HG02885 (cell line): Measurements from ENCODE around the gene TMEM250.

Experiments used
- ATAC-seq: cut with Tn5 transposase; IDR thresholded peaks from one replicate; pipeline ENCODE4 v1.9.1; 2021; ENCODE audit warnings: mild to moderate bottlenecking; ENCODE audit not compliant: unreplicated experiment, poor library complexity

Gene TMEM250

DNA sequence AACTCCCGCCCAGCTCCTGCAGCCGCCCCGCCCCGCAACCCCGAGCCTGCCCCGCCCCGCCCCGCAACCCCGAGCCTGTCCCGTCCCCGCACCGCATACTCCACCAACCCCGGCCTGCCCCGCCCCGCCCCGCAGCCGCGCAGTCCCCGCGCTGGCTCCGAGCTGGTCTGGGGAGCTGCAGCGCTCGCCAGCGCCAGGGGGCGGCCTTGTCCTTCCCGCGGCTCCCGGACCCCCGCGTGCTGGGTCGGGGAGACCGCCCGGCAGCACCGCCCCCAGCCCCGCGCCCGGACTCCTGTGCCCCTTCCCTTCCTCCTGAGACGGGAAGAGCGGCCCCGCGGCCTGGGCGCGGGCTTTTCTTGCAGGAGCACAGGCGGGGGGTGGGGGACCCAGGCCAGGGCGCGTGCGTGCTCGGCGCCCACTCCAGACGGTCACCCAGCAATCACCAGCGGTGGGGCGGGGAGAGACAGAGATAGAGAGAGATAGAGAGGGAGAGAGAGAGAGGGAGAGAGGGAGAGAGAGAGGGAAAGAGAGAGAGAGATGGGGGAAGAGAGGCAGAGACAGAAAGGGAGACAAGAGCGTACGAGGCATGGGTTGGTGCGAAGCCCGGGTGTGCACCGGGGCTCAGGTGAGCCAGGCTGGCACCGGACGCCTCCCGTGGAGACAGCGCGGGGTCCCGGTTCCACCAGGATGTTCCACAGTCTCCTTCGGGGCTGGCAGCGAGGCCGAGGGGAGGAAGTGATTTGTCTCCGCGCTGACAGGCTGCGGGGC, 14.7 kb upstream of the TMEM250 start:
- no peak for ATAC-seq

DNA sequence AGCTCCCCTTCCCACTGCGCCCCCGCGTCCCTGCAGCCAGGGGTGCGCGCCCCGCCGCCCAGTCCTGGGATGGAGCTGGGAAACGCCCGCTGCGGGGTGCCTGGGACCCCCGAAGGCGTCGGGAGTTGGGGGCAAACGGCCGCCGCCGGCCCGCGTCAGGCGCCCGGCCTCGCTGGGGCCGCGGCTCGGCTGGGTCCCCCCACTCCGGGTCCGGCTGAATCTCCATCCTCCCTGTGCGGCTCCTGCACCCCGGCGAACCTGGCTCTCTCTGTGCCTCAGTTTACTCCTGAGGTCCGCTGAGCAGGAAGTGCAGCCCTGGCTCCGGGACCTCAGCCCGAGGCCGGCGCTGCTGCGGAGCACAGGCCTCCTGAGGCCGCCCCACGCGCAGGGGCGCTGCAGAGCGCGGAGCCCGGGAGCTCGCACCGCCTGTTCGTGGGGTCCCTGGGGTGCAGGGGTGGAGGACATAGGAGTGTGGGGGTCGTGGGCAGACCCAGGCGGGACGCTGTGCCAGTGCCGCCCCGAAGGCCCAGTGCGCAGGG, 13.9 kb upstream of the TMEM250 start:
- ATAC-seq, result no peak

DNA sequence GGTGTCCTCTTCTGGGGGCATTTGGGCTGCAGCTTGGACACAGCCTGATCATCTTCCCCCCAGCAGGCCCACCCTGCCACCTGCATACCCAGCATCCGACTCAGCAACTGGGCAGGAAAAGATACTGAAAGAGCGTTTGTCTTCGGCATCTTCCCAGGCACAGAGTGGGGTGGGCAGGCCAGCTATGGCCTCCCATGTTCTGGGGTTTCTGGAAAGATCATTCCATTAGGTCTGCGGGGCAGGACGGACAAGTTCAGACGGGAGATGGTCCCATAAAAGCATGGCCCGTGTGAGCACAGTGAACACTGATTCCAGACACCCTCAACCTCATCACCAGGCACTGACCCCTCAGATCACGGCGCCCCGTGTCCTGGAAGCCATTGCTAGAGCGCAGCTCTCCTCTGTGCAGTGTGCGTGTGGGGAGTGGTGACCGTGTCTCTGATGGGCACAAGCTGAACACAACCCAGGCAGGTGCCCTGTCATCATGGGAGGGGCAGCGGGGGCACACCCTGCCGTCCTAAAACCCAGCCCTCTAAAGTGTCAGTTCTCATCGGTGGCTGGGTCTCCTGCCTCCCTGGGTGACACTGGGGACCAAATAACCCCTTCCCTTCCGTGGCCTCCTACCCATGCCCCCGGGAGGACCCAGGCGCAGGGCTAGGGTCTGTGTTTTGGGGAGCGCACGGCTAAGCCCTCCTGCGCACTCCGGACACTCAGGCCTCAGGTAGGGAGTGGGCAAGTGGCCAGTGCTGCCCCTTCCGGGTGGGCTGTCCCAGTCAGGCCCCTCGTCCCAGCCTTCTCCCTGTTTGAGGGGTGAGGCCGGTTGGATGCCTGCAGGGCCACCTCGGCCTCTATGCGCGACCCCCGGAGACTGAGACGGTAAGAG, 13.2 kb upstream of the TMEM250 start:
- no peak for ATAC-seq

DNA sequence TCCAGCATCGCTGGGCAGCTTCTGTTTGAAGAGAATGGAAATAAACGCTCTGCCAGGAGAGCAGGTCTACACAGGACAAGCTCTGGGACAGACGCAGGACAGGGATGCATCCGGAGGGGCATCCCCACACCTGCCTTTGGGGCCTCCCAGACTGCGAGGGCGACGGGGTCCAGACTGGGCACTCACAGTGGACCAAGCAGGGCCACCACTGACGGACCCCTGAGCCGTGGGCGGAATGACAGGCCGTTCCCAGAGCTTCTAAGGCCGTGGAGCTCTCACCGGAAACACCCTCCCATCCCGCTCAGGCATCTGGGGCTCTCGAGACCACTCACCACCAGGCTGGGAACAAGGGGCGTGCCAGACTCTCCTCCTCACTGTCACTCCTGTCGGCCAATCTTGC, 10.5 kb upstream of the TMEM250 start:
- no peak for ATAC-seq

DNA sequence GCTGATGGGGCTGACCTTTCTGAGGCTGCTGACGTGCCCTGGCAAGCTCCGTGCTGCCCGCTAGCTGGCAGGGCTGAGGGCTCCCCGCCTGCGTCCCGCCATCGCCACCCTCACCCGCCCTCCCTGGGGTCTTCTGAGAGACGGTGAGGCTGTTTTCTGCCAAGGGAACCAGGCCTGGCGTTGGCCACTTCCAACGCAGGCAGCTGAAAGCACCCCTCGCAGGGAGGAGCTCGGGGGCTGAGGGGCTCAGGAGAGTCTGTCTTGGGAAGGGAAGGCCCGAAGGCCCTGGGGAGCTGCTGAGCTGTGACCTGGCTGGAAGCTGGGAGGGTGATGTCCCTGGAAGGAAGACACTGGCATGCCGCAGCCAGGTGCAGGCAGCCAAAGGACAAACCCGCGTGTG, 9.8 kb upstream of the TMEM250 start:
- no peak for ATAC-seq

DNA sequence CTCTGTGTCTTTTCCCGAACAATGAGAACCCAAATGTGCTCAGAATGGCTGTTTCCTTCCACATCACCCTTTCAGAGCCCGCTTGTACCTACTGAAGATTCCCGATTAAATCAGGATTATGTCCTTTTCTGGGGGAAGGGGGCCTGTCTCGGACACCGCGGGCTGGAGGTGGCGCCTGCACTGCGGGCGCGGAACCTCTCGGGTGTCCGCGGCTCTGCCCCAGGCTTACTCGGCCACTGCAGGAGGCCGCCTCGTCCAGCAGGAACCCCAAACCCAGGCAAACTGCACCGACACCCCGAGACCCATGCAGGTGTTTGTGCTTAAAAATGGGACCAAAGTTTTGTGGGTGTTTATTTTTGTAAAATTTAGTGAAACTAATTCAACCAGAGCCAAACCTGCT, 8.6 kb upstream of the TMEM250 start:
- ATAC-seq, result no peak

DNA sequence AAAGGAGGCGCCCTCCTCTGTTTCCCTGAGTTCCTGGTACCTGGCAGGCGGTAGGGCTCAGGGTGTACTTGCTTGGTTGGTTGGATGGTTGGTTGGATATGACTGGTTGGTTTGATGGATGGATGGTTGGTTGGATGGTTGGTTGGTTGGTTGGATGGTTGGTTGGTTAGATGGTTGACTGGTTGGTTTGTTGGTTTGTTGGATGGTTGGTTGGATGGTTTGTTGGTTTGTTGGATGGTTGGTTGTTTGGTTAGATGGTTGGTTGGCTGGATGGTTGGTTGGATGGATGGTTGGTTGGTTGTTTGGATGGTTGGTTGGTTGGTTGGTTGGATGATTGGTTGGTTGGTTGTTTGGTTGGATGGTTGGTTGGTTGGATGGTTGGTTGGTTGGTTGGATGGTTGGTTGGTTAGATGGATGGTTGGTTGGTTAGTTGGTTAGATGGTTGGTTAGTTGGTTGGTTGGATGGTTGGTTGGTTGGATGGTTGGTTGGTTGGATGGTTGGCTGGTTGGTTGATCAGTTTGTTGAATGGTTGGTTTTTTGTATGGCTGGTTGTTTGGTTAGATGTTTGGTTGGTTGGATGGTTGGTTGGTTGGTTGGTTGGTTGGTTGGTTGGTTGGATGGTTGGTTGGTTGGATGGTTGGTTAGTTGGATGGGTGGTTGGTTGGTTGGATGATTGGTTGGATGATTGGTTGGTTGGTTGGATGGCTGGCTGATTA, 6.5 kb upstream of the TMEM250 start:
- no peak for ATAC-seq

DNA sequence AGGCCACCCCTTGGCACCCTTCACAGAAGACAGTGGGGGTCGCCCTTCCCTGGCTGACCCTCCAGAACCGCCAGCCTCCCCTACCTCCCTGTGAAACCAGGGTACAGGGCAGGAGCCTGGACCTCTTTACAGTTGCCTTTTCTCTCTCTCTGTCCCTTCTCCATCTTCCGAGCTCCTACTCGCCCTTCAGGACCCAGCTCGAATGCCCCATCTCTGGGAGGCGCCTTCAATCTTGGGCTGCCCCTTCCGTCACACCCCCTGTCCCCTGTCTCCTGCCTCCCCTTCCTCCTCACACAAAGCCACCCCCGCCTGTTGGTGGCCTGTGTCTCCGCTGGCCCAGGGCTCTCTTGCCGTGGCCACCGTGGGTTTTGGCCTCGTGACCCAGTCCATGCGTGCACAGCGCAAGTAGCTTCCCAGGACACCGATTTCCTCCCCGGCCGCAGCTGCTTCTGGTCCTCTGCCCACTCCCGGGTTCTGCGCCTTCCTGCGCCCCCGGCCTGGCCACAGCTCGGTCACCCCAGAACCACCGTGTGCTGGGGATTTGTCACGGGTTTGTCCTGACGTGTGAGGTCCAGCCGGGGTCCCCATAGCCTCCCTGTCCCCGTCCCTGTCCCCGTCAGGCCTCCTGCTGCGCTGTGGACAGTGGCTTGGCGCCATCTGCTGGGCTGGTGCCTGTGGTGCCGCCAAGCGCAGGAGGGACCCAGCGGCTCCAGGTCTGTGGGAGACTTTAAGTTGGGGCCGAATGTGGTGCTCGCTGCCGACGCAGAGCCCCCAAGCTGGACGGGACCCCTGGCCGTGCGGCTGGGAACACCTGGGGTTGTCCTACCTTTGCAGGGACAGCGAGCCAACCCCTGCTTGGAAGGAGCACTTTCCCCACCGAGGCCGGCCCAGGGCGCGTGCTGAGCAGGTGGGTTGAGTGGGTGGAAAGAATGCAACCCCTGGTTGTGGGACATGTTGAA, 4.0 kb upstream of the TMEM250 start:
- ATAC-seq, result no peak

DNA sequence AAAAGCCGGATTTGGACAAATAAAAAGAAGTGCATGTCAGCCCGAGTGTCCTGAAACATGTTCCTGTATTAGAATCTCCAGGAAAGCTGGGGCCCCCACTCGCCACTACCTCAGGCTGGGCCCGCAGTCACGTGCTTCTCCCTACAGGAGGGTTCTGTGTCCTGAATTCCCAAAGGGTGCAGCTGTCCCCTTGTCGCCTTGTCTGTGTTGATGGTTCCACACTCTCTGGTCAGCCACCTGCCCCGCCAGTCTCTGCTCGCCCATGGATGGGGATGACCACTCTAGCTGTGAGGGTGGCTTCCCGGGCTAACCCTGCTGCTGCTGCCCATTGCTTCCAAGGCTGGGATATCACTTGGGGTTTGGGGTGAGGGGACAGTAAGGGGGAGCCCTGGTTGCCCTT, 3.1 kb upstream of the TMEM250 start:
- ATAC-seq, result no peak

DNA sequence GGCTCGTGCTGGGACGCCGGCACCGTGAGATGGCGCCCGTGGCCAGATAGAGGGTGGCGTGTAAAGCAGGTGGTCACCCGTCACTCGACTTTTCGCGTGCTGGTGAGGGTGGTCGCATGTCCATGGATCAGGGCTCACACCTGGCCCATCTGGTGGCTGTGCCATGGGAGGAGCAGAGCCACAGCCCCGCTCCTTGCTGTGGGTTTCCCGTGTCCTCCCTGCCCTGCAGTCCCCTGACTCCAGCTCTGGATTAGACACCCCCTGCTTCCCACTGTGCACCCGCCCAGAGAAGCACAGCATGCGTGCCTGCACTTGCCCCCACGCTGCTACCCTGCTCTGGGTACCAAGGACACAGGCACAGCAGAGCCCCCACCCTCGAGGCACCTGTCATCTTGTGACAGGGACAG, 1.8 kb upstream of the TMEM250 start:
- ATAC-seq, result no peak

DNA sequence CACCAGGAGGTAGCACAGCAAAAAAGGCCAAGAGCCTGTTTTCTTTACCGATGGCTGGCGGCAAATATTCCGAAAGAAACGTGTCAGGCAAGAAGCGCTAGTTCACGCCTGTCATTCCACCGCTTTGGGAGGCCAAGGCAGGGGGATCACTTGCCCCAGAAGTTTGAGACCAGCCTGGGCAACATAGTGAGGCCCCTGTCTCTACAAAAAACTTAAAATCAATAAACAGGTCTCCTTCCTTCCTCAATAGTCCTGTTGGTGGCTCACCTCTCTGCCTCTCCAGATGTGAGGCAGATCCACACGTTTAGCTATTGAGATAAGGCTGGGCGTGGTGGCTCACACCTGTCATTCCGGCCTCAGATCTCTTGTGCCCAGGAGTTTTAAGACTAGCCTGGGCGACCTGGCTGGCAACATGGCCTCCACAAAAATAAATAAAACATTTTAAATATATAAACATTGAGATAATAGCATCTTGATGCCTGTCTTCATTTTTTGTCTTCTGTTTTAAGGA, 1.3 kb upstream of the TMEM250 start:
- no peak for ATAC-seq

DNA sequence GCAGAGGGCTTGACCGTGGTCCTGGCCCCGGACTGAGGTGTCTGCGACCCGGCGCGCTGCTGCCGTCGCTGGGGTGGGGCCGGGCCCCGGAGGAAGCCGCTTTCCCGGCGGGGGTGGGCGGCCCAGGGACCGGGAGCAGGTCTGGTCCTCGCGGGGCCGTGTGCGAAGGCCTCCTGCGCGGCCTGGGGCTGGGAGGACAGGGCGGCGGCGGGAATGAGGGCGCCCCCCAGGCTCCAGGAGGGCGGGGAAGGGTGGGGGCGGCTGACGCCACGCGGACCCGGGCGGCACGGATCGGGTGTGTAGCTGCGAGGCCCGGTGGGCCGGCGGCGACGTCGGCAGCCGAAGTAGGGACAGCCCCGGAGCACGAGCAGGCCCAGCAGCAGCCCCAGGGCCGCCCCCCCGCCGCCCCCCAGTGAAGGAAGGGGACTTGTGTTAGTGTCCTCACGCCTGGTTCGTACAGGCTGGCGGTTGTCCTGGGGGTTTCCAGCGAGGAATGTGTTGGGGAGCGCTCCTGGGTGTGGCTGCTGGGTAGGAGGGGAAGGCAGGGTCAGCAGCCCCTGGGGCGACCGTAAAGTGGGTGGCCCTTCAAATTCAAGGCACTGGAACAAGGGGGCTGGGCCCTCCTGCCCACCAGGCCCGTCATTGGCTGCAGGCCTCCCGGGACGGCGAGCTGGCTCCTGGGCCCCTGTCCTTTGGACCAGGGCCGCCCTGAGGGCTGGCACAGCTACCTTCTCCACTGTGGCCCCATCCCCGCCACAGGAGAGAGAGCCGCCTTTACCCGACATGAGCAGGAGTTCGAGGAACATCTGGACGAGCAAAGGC, 597 bp upstream of the TMEM250 start:
- ATAC-seq, result no peak

DNA sequence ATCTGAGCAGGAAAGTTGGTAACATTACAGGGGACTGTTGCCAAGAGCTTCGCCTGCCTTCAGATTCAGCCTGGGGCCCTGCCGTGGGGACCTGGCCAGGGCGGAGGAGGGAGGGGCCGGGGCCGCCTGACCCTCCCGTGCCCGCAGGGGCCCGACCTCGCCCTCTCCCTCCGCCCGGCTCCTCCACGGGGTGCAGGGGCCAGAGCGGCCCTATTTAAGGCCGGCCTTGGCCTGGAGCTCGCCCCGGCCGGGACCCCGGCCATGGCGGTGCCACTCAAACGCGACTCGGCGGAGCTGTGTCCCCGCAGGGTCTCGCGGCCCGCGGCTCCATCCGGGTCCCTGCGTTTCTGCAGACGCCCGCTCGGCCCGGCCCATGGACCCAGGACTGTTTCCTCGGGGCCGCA, 757 bp downstream of the TMEM250 start:
- ATAC-seq, result peak; percentile 8

DNA sequence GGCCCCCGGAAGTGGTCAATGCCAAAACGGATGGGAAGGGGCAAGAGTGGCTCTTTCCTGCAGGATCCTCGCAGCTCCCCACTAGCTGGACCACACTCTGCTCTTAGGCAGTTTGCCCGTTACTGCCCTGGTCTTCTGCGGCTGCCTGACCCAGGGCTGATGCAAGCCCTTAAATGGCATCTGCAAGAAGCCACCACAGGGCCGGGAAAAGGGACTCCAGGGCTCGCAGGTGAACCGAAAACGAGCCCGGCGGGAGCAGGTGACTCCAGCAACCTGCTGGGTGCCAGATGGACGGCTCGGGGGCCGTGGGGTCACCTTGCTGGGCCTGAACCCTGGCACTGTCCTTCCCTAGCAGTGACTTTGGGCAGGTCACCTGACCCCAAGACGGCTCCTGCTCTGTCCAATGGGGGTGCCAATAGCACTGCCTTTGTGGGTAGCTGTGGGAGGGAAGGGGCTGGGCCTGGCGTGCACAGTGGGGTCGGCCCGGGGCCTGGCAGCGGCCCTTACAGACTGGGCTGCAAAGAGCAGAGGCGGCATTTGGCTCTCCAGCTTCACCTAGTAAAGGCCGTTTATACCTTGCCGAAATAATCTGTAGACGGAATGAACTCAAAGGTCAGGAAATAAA, 1.3 kb downstream of the TMEM250 start:
- no peak for ATAC-seq

DNA sequence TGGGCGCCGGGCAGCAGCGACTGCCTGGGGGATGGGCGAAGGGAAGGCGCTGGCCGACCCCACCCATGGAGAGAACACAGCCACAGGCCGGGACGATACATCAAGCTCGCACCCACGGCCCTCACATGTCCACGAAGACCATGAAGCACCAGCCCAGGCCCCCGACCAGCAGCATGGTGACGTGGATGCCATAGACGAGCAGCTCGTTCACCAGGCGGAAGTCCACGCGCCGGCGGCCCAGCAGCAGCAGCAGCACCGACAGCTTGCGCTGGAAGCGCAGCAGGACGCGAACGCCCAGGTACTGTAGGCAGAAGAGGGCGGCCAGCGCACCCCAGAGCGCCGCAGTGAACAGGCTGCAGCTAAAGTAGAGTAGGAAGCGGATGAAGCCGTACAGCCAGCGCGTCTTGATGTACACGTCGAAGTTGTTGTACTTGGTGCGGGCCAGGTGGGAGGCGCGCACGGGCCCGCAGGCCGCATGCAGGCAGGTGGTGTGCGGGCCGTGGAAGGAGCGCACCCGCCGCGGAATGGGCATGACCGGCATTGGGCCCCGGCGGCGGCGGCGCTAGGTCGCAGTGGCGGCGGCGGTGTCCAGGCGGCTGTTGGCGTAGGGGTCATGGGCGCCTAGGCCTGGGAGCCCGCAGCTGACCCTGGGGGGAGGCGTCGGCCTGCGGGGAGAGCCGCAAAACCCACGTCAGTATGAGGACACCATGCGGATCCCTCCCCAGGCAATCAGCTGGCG, 2.1 kb downstream of the TMEM250 start:
- ATAC-seq, result no peak

DNA sequence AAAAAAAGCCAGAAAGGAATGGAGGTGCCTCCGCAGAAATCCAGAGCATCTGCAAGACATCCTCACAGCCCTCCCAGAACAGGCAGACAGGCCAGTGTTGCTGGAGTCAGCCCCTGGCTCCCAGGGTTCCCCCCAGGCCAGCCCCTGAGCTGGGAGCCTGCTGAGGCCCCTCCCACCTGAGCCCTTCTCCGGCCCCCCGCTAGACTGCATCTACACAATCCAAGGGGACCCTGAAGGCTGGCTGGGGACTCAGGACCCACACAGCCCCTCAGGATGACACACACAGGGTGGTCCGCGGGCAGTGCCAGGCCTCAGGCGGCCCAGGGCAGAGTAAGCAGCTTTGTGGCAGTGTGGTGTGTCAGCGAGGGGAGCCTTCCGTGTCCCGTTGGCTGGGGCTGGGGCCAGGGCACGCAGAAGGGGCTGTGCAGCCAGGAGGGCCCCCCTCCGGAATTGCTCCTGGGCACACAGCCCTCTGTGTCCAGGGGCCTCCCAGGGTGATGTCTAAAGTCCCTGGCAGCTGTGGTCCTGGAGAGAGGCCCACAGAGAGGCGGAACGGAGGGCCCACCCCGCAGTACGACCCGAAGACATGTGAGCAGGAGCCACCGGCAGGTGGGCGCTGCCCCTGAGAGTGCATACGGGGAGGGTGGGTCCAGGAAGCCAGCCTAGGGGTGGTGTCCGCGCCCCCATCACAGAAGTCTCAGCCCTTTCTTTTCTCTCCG, 2.9 kb downstream of the TMEM250 start:
- no peak for ATAC-seq

DNA sequence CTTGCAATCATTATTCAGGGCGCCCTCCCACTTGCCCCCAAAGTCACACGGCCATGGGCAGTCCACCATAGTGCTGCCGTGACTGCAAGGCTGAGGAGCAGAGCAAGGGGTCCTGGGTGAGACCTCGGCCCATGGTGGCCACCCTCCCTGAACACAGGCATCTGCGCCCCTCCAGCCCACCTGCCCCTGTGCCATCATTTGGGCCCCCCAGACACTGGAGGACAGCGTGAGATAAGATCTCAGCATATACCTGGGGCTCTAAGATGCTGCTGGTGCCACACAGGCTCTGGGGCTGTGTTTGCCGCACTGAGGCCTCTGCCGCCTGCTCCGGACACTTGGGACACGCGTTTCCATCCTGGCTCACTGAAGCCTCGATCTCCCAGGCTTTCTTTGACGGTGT, 3.5 kb downstream of the TMEM250 start:
- ATAC-seq, result no peak
